Activated CD4-positive, alpha-beta memory T cell treated with anti-CD3 and anti-CD28 coated beads for 36 hours (primary cell): ENCODE data around the gene KCTD15. TPM values are rescaled to one million over a fixed set of nuclear protein-coding genes. Genes with fewer than 3 reads are reported as not detected.

Experiments used
- CTCF ChIA-PET: fragments of 350-600 bp; sonication (Branson Sonifier 250); formaldehyde crosslinking; loops from one replicate; lab custom pipeline; 2021; ENCODE audit warnings: antibody characterized with exemption, inconsistent platforms; lab: Charles Lee
- POLR2A ChIA-PET: fragments of 350-600 bp; sonication (Branson Sonifier 250); formaldehyde crosslinking; loops from one replicate; lab custom pipeline; 2021; ENCODE audit warnings: antibody characterized with exemption; lab: Charles Lee
- DNase-seq: peaks from one replicate; pipeline ENCODE4 v3.0.0-alpha.2; 2020
- H3K27ac Mint-ChIP-seq: one replicate; pipeline ENCODE4 v1.8.0; 2021; ENCODE audit warnings: mixed read lengths
- H3K27me3 Mint-ChIP-seq: one replicate; pipeline ENCODE4 v1.8.0; 2021; ENCODE audit warnings: mixed read lengths
- H3K36me3 Mint-ChIP-seq: one replicate; pipeline ENCODE4 v1.8.0; 2021; ENCODE audit warnings: mixed read lengths
- H3K4me1 Mint-ChIP-seq: one replicate; pipeline ENCODE4 v1.8.0; 2021; ENCODE audit warnings: low read depth, mixed read lengths
- H3K4me3 Mint-ChIP-seq: one replicate; pipeline ENCODE4 v1.8.0; 2021; ENCODE audit warnings: mild to moderate bottlenecking, mixed read lengths
- H3K9me3 Mint-ChIP-seq: one replicate; pipeline ENCODE4 v1.8.0; 2021; ENCODE audit warnings: mixed read lengths
- intact Hi-C: fragments of 100-400 bp; cut with micrococcal nuclease; formaldehyde crosslinking; loops from one replicate; pipeline ENCODE4 v1.15.1; 2023
- total RNA-seq, 2 experiments: library from RNA; stranded (reverse); gene quantifications; one replicate each; pipeline ENCODE4 v1.2.3, GENCODE V29; 2021

Gene KCTD15, protein sequence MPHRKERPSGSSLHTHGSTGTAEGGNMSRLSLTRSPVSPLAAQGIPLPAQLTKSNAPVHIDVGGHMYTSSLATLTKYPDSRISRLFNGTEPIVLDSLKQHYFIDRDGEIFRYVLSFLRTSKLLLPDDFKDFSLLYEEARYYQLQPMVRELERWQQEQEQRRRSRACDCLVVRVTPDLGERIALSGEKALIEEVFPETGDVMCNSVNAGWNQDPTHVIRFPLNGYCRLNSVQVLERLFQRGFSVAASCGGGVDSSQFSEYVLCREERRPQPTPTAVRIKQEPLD
- 10 to 100 TPM; 10.2 to 11.8 TPM for total RNA-seq

DNA sequence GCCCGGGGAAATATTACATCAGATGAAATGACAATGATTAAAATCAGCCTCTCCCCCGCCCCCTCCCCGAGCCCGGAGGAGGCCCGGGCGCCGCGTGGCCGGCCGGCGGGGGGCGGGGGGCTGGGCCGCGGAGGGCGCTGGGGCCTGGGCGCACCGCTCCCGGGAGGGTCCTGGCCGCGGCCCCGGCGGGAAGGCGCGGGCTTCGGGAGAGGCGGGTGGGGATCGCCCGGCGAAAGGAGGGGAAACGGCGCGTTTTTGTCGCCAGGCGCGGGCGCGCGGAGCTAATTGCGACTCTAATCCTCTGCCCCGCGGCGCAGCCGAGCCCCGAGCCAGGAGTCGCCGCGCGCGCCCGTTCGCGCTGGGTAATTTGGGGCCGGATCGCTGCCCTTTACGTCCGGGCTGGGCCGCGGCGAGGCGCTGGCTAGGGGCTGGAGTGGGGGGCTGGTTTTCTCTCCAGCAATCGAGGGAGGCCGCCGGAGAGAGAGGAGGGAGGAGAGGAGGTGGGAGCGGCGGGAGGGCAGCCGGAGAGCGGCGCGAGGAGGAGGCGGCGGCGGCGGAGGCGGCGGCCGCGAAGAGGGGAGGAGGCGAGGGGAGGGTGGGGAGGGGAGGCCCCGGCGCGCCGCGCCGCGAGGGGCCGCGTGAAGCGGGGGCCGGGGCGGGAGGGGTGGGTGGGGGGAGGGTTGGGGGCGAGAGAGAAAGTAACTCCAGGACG, at the start of gene KCTD15:
Gene KCTD15, plus strand, starts transcription at position 707 of the 712 bp plus-strand sequence. CDS start 3,585 bp downstream, outside the sequence.
- DNase-seq: peak; percentile 49
- Mint-ChIP-seq H3K4me3 (peak within 1 kb of the TSS; percentile 75), H3K4me1 (peaks cover 2% of the 10 kb centered on the region), H3K27me3 (peaks cover 9% of the 10 kb centered on the region), H3K36me3 (no peaks in the 10 kb centered on the region), H3K9me3 (no peaks in the 10 kb centered on the region), H3K27ac (peak within 1 kb of the TSS; percentile 72)
- intact Hi-C loops: loop anchor here (1.0 to 2.0 kb wide), 2 partner anchors 24 to 424 kb away; partner anchors contain the start of gene CEBPG
- CTCF ChIA-PET: interaction anchor here (0.7 to 4.7 kb wide), 3 partner anchors 11 to 24 kb away, joined by 3 to 30 read pairs (median 9); no protein-coding TSS in a partner anchor
- POLR2A ChIA-PET: interaction anchor here (0.6 to 1.5 kb wide), 5 partner anchors 9 to 422 kb away, joined by 3 to 8 read pairs (median 4); partner anchors contain the start of gene PEPD

DNA sequence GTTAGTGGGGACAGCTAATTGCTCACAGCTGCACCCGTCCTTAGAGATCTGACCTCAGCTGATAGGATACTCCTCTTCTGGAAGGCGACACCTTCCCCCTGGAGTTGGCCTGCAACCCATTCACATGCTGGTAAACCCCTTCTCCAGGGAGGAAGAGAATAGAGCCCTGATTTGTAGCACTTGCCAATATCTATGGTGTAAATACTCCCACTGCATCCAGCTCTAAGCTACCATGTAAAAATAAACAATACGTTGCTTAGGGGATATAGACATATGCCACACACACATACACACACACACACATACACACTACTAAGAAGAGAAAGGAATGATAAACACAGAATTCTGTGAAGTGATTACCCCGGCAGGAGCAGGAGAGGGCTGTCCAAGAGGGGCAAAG, 49.4 kb upstream of the KCTD15 start:
- no peak overlapping the region for H3K27ac Mint-ChIP-seq
- DNase-seq: no peak
- H3K4me1 Mint-ChIP-seq: no peaks in the 10 kb centered on the region
- ChIA-PET POLR2A (no interaction called here), CTCF (no interaction called here)
- no peak overlapping the region for H3K4me3 Mint-ChIP-seq
- intact Hi-C loops: no loop called here
- no peaks in the 10 kb centered on the region for H3K36me3 Mint-ChIP-seq
- H3K9me3 Mint-ChIP-seq: no peaks in the 10 kb centered on the region
- peaks cover 13% of the 10 kb centered on the region for H3K27me3 Mint-ChIP-seq

GRCh38 chr19:33748231-33748630, 48.4 kb upstream of the KCTD15 start:
- Mint-ChIP-seq H3K9me3 (no peaks in the 10 kb centered on the region), H3K36me3 (no peaks in the 10 kb centered on the region), H3K4me1 (no peaks in the 10 kb centered on the region), H3K27ac (no peak overlapping the region), H3K27me3 (peaks cover 13% of the 10 kb centered on the region), H3K4me3 (no peak overlapping the region)
- ChIA-PET CTCF (no interaction called here), POLR2A (no interaction called here)
- DNase-seq: no peak
- intact Hi-C loops: no loop called here

- ChIA-PET POLR2A (no interaction called here), CTCF (interaction anchor here (0.9 kb wide), 1 partner anchor 29 kb away, joined by 4 read pairs; no protein-coding TSS in a partner anchor)
- Mint-ChIP-seq H3K9me3 (no peaks in the 10 kb centered on the region), H3K36me3 (no peaks in the 10 kb centered on the region), H3K4me3 (no peak overlapping the region), H3K27me3 (peaks cover 13% of the 10 kb centered on the region), H3K4me1 (no peaks in the 10 kb centered on the region), H3K27ac (no peak overlapping the region)
- DNase-seq: no peak
- intact Hi-C loops: no loop called here
Measured at GRCh38 chr19:33749016-33749415, 47.7 kb upstream of the KCTD15 start.

- Mint-ChIP-seq H3K4me3 (no peak overlapping the region), H3K27ac (no peak overlapping the region), H3K36me3 (no peaks in the 10 kb centered on the region), H3K4me1 (no peaks in the 10 kb centered on the region), H3K27me3 (peaks cover 12% of the 10 kb centered on the region), H3K9me3 (no peaks in the 10 kb centered on the region)
- ChIA-PET CTCF (interaction anchor here (0.9 kb wide), 1 partner anchor 28 kb away, joined by 4 read pairs; no protein-coding TSS in a partner anchor), POLR2A (no interaction called here)
- intact Hi-C loops: no loop called here
- DNase-seq: no peak
Measured at GRCh38 chr19:33749619-33750175, 47.0 kb upstream of the KCTD15 start.

DNA sequence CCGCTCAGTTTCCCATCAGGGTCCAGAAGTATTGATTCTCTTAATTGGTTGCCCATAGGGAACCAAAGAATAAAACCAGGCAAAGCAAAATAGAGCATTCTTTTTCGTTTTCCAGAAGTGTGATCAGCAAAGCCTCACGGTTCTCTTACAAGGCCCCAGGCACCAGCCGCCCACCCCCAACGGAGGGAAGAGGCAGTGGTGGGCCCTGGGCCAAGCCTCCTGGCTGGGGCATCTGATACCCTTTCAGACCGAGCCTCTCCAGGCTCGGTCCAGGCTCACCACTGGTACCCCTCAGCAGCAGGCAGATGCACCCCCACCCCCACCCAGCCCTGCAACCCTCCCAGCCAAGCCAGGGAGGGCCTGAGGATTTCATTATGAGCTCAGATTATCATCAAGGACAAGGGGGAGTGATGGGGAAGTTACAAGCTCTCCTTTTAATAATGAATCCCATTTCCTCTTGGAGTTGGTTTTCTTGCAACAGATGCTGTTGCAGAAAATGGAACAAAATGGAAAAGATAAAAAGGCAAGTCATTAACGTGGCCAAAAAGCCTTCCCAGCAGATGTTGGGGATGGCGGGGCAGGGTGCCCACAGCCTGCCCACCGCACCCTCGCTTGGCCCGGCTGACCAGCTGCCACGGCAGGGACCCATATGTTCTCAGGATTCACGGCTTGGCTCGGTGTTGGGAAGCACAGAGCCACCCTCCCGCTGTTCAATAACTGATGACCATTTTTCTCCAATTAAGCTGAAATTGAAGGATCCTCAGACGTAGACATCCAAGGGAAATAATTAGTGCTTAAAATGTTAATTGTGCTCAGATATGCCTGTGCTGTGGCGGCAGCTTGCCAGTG, 45.9 kb upstream of the KCTD15 start:
- DNase-seq: no peak
- Mint-ChIP-seq H3K4me1 (no peaks in the 10 kb centered on the region), H3K9me3 (no peaks in the 10 kb centered on the region), H3K27ac (no peak overlapping the region), H3K27me3 (peaks cover 15% of the 10 kb centered on the region), H3K36me3 (no peaks in the 10 kb centered on the region), H3K4me3 (no peak overlapping the region)
- CTCF ChIA-PET: no interaction called here
- intact Hi-C loops: no loop called here
- POLR2A ChIA-PET: no interaction called here

DNA sequence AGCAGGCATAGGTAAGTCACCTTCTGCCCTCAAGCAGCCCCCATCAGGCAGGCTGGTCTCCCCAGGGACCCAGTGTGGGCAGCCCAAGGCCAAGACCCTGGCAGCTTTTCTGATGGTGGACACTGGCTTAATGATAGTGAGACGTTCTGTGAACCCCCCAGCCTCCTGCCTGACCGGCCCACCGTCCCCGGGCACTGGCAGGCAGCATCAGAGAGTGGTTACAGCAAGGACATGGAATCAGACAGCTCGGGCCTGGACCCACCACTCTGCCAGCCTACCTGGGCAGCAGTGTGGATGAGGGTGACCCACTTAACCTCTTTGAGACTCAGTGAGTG, 45.3 kb upstream of the KCTD15 start:
- H3K4me1 Mint-ChIP-seq: no peaks in the 10 kb centered on the region
- H3K9me3 Mint-ChIP-seq: no peaks in the 10 kb centered on the region
- ChIA-PET CTCF (no interaction called here), POLR2A (no interaction called here)
- no peak overlapping the region for H3K4me3 Mint-ChIP-seq
- H3K27me3 Mint-ChIP-seq: peaks cover 11% of the 10 kb centered on the region
- no peak for DNase-seq
- intact Hi-C loops: no loop called here
- no peak overlapping the region for H3K27ac Mint-ChIP-seq
- no peaks in the 10 kb centered on the region for H3K36me3 Mint-ChIP-seq

DNA sequence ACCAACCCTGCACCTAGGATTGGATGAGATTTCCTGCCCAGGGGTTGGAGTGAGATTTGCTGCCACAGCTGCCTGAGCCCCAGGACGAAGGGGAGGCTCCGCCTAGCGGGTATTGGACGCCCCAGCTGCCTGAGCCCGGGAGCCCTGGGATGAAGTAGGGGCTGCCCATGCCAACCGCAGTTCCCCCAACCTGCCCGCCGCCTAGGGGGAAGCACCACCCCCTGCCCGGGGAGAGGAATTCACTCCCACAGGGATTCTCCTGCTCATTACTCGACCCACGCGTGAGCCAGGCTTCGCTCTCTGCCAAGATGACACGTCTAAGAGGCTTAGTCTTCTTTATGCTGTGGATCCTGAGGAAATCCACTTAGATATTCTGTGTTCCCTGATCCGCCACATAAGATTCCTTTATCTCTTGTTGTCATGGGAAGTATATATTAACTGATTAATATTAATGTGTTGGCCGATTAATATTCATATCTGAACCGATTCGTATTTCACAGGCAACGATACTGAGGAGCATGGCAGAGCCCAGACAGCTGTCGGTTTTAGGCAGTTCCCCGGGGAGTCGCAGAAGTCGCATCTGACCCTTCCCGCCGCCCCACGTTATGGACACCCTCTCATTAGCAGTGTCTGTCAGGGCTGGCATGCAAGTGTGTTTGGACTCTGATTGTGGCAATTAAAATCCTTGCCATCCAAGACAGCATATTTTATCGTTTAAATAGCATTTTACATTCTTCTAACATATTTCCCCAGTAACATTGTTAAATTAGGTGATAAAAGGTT, 44.5 kb upstream of the KCTD15 start:
- CTCF ChIA-PET: no interaction called here
- Mint-ChIP-seq H3K36me3 (no peaks in the 10 kb centered on the region), H3K4me3 (no peak overlapping the region), H3K9me3 (no peaks in the 10 kb centered on the region), H3K4me1 (no peaks in the 10 kb centered on the region), H3K27me3 (peaks cover 6% of the 10 kb centered on the region), H3K27ac (no peak overlapping the region)
- POLR2A ChIA-PET: no interaction called here
- intact Hi-C loops: no loop called here
- no peak for DNase-seq

DNA sequence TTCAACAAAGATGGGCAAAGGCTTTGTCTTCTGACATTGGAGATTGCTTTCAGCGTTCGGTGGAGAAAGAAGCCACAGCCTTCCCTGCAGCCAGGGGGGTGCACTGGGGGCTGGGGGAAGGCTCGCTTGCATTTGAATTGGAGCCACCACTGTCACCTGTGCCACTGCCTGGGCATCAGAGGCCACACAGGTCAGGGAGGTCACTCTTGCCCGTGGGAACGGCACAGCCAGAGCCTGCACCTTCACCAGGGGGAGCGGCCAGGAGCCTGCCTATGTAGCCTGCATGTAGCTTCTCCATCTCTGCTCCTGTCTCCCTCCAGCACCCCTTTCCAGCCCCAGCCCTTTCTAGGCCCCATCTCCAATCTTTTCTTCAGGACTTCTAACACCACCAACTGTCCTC, 43.7 kb upstream of the KCTD15 start:
- peaks cover 3% of the 10 kb centered on the region for H3K27me3 Mint-ChIP-seq
- no peak overlapping the region for H3K27ac Mint-ChIP-seq
- H3K4me1 Mint-ChIP-seq: no peaks in the 10 kb centered on the region
- H3K9me3 Mint-ChIP-seq: no peaks in the 10 kb centered on the region
- no peak for DNase-seq
- ChIA-PET CTCF (no interaction called here), POLR2A (no interaction called here)
- H3K4me3 Mint-ChIP-seq: no peak overlapping the region
- intact Hi-C loops: no loop called here
- H3K36me3 Mint-ChIP-seq: no peaks in the 10 kb centered on the region

DNA sequence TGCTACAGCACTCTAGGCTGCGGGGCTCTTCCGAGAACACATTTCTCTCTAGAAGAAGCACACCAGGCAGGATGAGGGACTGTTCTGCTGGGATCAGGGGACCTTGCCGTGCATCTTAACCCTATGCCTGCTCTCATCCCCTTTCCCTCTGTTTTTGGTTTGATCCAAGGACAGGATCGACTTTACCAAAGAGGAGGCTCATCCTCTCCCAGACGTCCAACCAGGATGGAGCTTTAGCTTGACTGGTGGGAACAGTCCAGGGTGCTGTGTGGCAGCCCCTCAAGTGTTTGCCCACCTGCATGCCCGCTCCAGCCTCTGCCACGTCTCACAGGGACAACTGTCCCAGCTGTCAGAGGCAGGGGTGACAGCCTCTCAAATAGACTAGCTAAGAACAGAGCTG, 42.3 kb upstream of the KCTD15 start:
- no peaks in the 10 kb centered on the region for H3K36me3 Mint-ChIP-seq
- H3K27me3 Mint-ChIP-seq: peaks cover 3% of the 10 kb centered on the region
- ChIA-PET CTCF (no interaction called here), POLR2A (no interaction called here)
- H3K9me3 Mint-ChIP-seq: no peaks in the 10 kb centered on the region
- H3K27ac Mint-ChIP-seq: no peak overlapping the region
- intact Hi-C loops: no loop called here
- H3K4me3 Mint-ChIP-seq: no peak overlapping the region
- no peaks in the 10 kb centered on the region for H3K4me1 Mint-ChIP-seq
- no peak for DNase-seq
